ENCODE data around the gene NCBP2. TPM values are rescaled to one million over a fixed set of nuclear protein-coding genes. Genes with fewer than 3 reads are reported as not detected.

NCBP2 gene
- total RNA-seq, 1 donor from 2014 or later: 25.8 TPM

- intact Hi-C loops (cut with DNase I): loop anchor here (10.0 kb wide), 1 partner anchor 134 kb away; no protein-coding TSS in a partner anchor
- no peak for TF ChIP-seq POLR2AphosphoS5 (IDR thresholded peaks at IDR 0.05; ENCODE audit: insufficient read depth in 1 of 2, low read depth in 1 of 2)
- TF ChIP-seq POLR2A (IDR thresholded peaks at IDR 0.05): no peak
- no peak for TF ChIP-seq CTCF (IDR thresholded peaks at IDR 0.05)
Measured at GRCh38 chr3:196969134-196969659, 26.9 kb upstream of the NCBP2 start.

GRCh38 chr3:196968233-196969133 lies 26.2 kb upstream of the NCBP2 start, which contains the start of gene PIGZ:
TSS of gene PIGZ (minus strand) at chr3:196968833. CDS start at chr3:196952031, 16,802 bp downstream.
- Histone ChIP-seq H3K36me3 (no peaks in the 10 kb centered on the region), H3K4me3 (peak within 1 kb of the TSS; percentile 90 to 98), H3K27ac (peak within 1 kb of the TSS; percentile 78), H3K27me3 (no peaks in the 10 kb centered on the region), H3K9me3 (no peaks in the 10 kb centered on the region), H3K4me1 (peaks cover 17% of the 10 kb centered on the region)
- DNase-seq (ENCODE audit: extremely low spot score in 2 of 2): no peak
- TF ChIP-seq POLR2A (IDR thresholded peaks at IDR 0.05) (peak in 1 of 2 donors; percentile 2), CTCF (IDR thresholded peaks at IDR 0.05) (no peak)
- intact Hi-C loops (cut with DNase I): loop anchor here (10.0 kb wide), 1 partner anchor 134 kb away; no protein-coding TSS in a partner anchor

More at GRCh38 chr3:196969134-196969659, 26.9 kb upstream of the NCBP2 start:
- Histone ChIP-seq H3K27me3 (no peaks in the 10 kb centered on the region), H3K4me3 (peak overlapping the region; percentile 90 to 98), H3K36me3 (no peaks in the 10 kb centered on the region), H3K9me3 (no peaks in the 10 kb centered on the region), H3K4me1 (peaks cover 17% of the 10 kb centered on the region), H3K27ac (peak overlapping the region; percentile 78)
- no peak for DNase-seq (ENCODE audit: extremely low spot score in 2 of 2)

- H3K36me3 ChIP-seq: no peaks in the 10 kb centered on the region
- H3K27me3 ChIP-seq: no peaks in the 10 kb centered on the region
- H3K27ac ChIP-seq: no peak overlapping the region
- TF ChIP-seq CTCF (IDR thresholded peaks at IDR 0.05) (no peak), POLR2AphosphoS5 (IDR thresholded peaks at IDR 0.05; ENCODE audit: insufficient read depth in 1 of 2, low read depth in 1 of 2) (no peak), POLR2A (IDR thresholded peaks at IDR 0.05) (no peak)
- no peak for DNase-seq (ENCODE audit: extremely low spot score in 2 of 2)
- peak overlapping the region; percentile 90 to 98 for H3K4me3 ChIP-seq
- H3K9me3 ChIP-seq: no peaks in the 10 kb centered on the region
- peaks cover 17% of the 10 kb centered on the region for H3K4me1 ChIP-seq
- intact Hi-C loops (cut with DNase I): loop anchor here (10.0 kb wide), 1 partner anchor 133 kb away; no protein-coding TSS in a partner anchor
Measured at GRCh38 chr3:196967412-196968232, 25.3 kb upstream of the NCBP2 start.

GRCh38 chr3:196966526-196967401 lies 24.4 kb upstream of the NCBP2 start:
- no peak overlapping the region for H3K4me3 ChIP-seq
- no peak for DNase-seq (ENCODE audit: extremely low spot score in 2 of 2)
- intact Hi-C loops (cut with DNase I): loop anchor here (10.0 kb wide), 1 partner anchor 132 kb away; no protein-coding TSS in a partner anchor
- H3K9me3 ChIP-seq: no peaks in the 10 kb centered on the region
- peaks cover 17% of the 10 kb centered on the region for H3K4me1 ChIP-seq
- TF ChIP-seq POLR2AphosphoS5 (IDR thresholded peaks at IDR 0.05; ENCODE audit: insufficient read depth in 1 of 2, low read depth in 1 of 2) (no peak), CTCF (IDR thresholded peaks at IDR 0.05) (no peak), POLR2A (IDR thresholded peaks at IDR 0.05) (no peak)
- no peaks in the 10 kb centered on the region for H3K36me3 ChIP-seq
- H3K27ac ChIP-seq: no peak overlapping the region
- no peaks in the 10 kb centered on the region for H3K27me3 ChIP-seq

All from vagina (tissue), 2 donors.